ENCODE measurements around the gene RAB17.
"Not testable (repeated sequence)": the region's sequence is repeated elsewhere in the genome, so short reads cannot be mapped to it uniquely, and the experiment has no call there.

The RAB17 gene

GRCh38 chr2:237623428-237624403 lies 33.2 kb upstream of the RAB17 start:
- DNase-seq = no peak

GRCh38 chr2:237618449-237618848 lies 27.9 kb upstream of the RAB17 start:
- DNase-seq = no peak

- no peak for DNase-seq
These were observed 27.1 kb upstream of the RAB17 start for GRCh38 chr2:237617587-237617982.

GRCh38 chr2:237616734-237617586 lies 26.4 kb upstream of the RAB17 start:
- DNase-seq = no peak

- DNase-seq = no peak
These were observed 25.8 kb upstream of the RAB17 start for GRCh38 chr2:237616373-237616733.

GRCh38 chr2:237615631-237616249 lies 25.2 kb upstream of the RAB17 start:
- no peak for DNase-seq

GRCh38 chr2:237614151-237614720 lies 23.7 kb upstream of the RAB17 start:
- no peak for DNase-seq

GRCh38 chr2:237613679-237614078 lies 23.1 kb upstream of the RAB17 start:
- no peak for DNase-seq

GRCh38 chr2:237612527-237613357 lies 22.2 kb upstream of the RAB17 start:
- DNase-seq = no peak

GRCh38 chr2:237606522-237606921 lies 16.0 kb upstream of the RAB17 start:
- not testable (repeated sequence) for DNase-seq

GRCh38 chr2:237604960-237605359 lies 14.4 kb upstream of the RAB17 start:
- no peak for DNase-seq

GRCh38 chr2:237604391-237604790 lies 13.9 kb upstream of the RAB17 start:
- no peak for DNase-seq

GRCh38 chr2:237603718-237604362 lies 13.3 kb upstream of the RAB17 start:
- no peak for DNase-seq

GRCh38 chr2:237603049-237603717 lies 12.6 kb upstream of the RAB17 start:
- no peak for DNase-seq

GRCh38 chr2:237602409-237602808 lies 11.9 kb upstream of the RAB17 start:
- no peak for DNase-seq

GRCh38 chr2:237601453-237602116 lies 11.1 kb upstream of the RAB17 start:
- DNase-seq = no peak

- DNase-seq = no peak
These were observed 9.8 kb upstream of the RAB17 start for GRCh38 chr2:237600205-237600846.

- no peak for DNase-seq
These were observed 9.1 kb upstream of the RAB17 start for GRCh38 chr2:237599465-237600110.
